Measurements from ENCODE around the gene NTHL1. TPM values are rescaled to one million over a fixed set of nuclear protein-coding genes. Genes with fewer than 3 reads are reported as not detected.

The NTHL1 gene
- total and polyA plus RNA-seq, 2 donors (not counting 1 experiment from before 2014, with no cell fraction given): 8.4 to 44.4 TPM

- no peak overlapping the region for H3K9ac ChIP-seq (ENCODE audit: insufficient read depth, low read length)
- TF ChIP-seq EZH2 (IDR thresholded peaks at IDR 0.05; ENCODE audit: low read length, missing control alignments): no peak
- TF ChIP-seq CTCF (conservative IDR thresholded peaks at IDR 0.05 in 1 of 2, IDR thresholded peaks at IDR 0.05 in 1 of 2; ENCODE audit: low read depth in 1 of 2, low read length in 2 of 2): no peak
- H3K27ac ChIP-seq (ENCODE audit: insufficient read depth, low read length): no peak overlapping the region
- H3K9me3 ChIP-seq (ENCODE audit: control insufficient read depth, insufficient read depth, low read depth, low read length): no peaks in the 10 kb centered on the region
- no peaks in the 10 kb centered on the region for H4K20me1 ChIP-seq (ENCODE audit: control insufficient read depth, extremely low read depth, insufficient read depth, low read length)
- no peak overlapping the region for H3K4me2 ChIP-seq (ENCODE audit: extremely low read depth, insufficient read depth, low read length)
- H3K27me3 ChIP-seq (ENCODE audit: control insufficient read depth, insufficient read depth, low read length): no peaks in the 10 kb centered on the region
- H3K79me2 ChIP-seq (ENCODE audit: control insufficient read depth, insufficient read depth, low read length): no peaks in the 10 kb centered on the region
- peaks cover 6% of the 10 kb centered on the region for H3K4me1 ChIP-seq (ENCODE audit: control insufficient read depth, extremely low read depth, insufficient read depth, low read length)
- no peak overlapping the region for H2AFZ ChIP-seq (ENCODE audit: low read length)
- H3K36me3 ChIP-seq (ENCODE audit: control insufficient read depth, insufficient read depth, low read length): peaks cover 65% of the 10 kb centered on the region
- DNase-seq (ENCODE audit: low read depth in 2 of 2): no peak
- H3K4me3 ChIP-seq (replicated peaks in 1 of 4; ENCODE audit: control extremely low read depth in 1 of 4, insufficient read depth in 1 of 4, low read depth in 3 of 4, low read length in 4 of 4): no peak overlapping the region
These were observed 35.3 kb upstream of the NTHL1 start for GRCh38 chr16:2082983-2083364.

GRCh38 chr16:2082171-2082982 is 34.7 kb upstream of the NTHL1 start:
- Histone ChIP-seq H4K20me1 (ENCODE audit: control insufficient read depth, extremely low read depth, insufficient read depth, low read length) (no peaks in the 10 kb centered on the region), H3K36me3 (ENCODE audit: control insufficient read depth, insufficient read depth, low read length) (peaks cover 59% of the 10 kb centered on the region), H3K9me3 (ENCODE audit: control insufficient read depth, insufficient read depth, low read depth, low read length) (no peaks in the 10 kb centered on the region), H3K79me2 (ENCODE audit: control insufficient read depth, insufficient read depth, low read length) (no peaks in the 10 kb centered on the region), H3K4me2 (ENCODE audit: extremely low read depth, insufficient read depth, low read length) (no peak overlapping the region), H2AFZ (ENCODE audit: low read length) (no peak overlapping the region), H3K27me3 (ENCODE audit: control insufficient read depth, insufficient read depth, low read length) (no peaks in the 10 kb centered on the region), H3K9ac (ENCODE audit: insufficient read depth, low read length) (no peak overlapping the region), H3K4me3 (replicated peaks in 1 of 4; ENCODE audit: control extremely low read depth in 1 of 4, insufficient read depth in 1 of 4, low read depth in 3 of 4, low read length in 4 of 4) (no peak overlapping the region), H3K27ac (ENCODE audit: insufficient read depth, low read length) (no peak overlapping the region), H3K4me1 (ENCODE audit: control insufficient read depth, extremely low read depth, insufficient read depth, low read length) (peaks cover 6% of the 10 kb centered on the region)
- TF ChIP-seq EZH2 (IDR thresholded peaks at IDR 0.05; ENCODE audit: low read length, missing control alignments): no peak
- TF ChIP-seq CTCF (conservative IDR thresholded peaks at IDR 0.05 in 1 of 2, IDR thresholded peaks at IDR 0.05 in 1 of 2; ENCODE audit: low read depth in 1 of 2, low read length in 2 of 2): peak in 1 of 2 donors; percentile 16
- DNase-seq (ENCODE audit: low read depth in 2 of 2): peak in 1 of 2 donors; percentile 73

GRCh38 chr16:2081201-2082084 is 33.8 kb upstream of the NTHL1 start:
- DNase-seq (ENCODE audit: low read depth in 2 of 2): no peak
- Histone ChIP-seq H4K20me1 (ENCODE audit: control insufficient read depth, extremely low read depth, insufficient read depth, low read length) (no peaks in the 10 kb centered on the region), H3K27ac (ENCODE audit: insufficient read depth, low read length) (no peak overlapping the region), H3K9ac (ENCODE audit: insufficient read depth, low read length) (no peak overlapping the region), H2AFZ (ENCODE audit: low read length) (no peak overlapping the region), H3K27me3 (ENCODE audit: control insufficient read depth, insufficient read depth, low read length) (no peaks in the 10 kb centered on the region), H3K36me3 (ENCODE audit: control insufficient read depth, insufficient read depth, low read length) (peaks cover 57% of the 10 kb centered on the region), H3K4me2 (ENCODE audit: extremely low read depth, insufficient read depth, low read length) (no peak overlapping the region), H3K4me3 (replicated peaks in 1 of 4; ENCODE audit: control extremely low read depth in 1 of 4, insufficient read depth in 1 of 4, low read depth in 3 of 4, low read length in 4 of 4) (no peak overlapping the region), H3K9me3 (ENCODE audit: control insufficient read depth, insufficient read depth, low read depth, low read length) (no peaks in the 10 kb centered on the region), H3K79me2 (ENCODE audit: control insufficient read depth, insufficient read depth, low read length) (no peaks in the 10 kb centered on the region), H3K4me1 (ENCODE audit: control insufficient read depth, extremely low read depth, insufficient read depth, low read length) (peaks cover 6% of the 10 kb centered on the region)
- TF ChIP-seq CTCF (conservative IDR thresholded peaks at IDR 0.05 in 1 of 2, IDR thresholded peaks at IDR 0.05 in 1 of 2; ENCODE audit: low read depth in 1 of 2, low read length in 2 of 2) (no peak), EZH2 (IDR thresholded peaks at IDR 0.05; ENCODE audit: low read length, missing control alignments) (no peak)
